ENCODE measurements around the gene STIM2. TPM values are rescaled to one million over a fixed set of nuclear protein-coding genes. Genes with fewer than 3 reads are reported as not detected.

STIM2 gene
- total and polyA plus RNA-seq, 2 of the 4 experiments (the other 2 are of a cell fraction): 16.1 to 27.6 TPM

- ChIA-PET POLR2A (ENCODE audit: unreplicated experiment) (no interaction called here), CTCF (interaction anchor here (0.6 kb wide), 1 partner anchor 1012 kb away, joined by 3 read pairs; no protein-coding TSS in a partner anchor)
- intact Hi-C loops (cut with micrococcal nuclease): no loop called here
- H2BK15ac ChIP-seq (ENCODE audit: low read depth, low read length): no peak overlapping the region
- H3K23ac ChIP-seq (ENCODE audit: low read depth, low read length): no peak overlapping the region
- no CpG with 5 or more reads among the region's 1 CpG for WGBS, 2 experiments (ENCODE audit: extremely low coverage in 2 of 2, insufficient read length in 1 of 2)
- H2AK5ac ChIP-seq (ENCODE audit: low read depth, low read length): peak overlapping the region; percentile 30; the same call in 1 of the 2 replicates
- H3K9me3 ChIP-seq (ENCODE audit: control insufficient read depth, insufficient read depth, low read length): no peaks in the 10 kb centered on the region
- no TSS peak for BruUV-seq (replicated peaks)
- H3K27me3 ChIP-seq (ENCODE audit: control insufficient read depth, insufficient read depth, low read length): no peaks in the 10 kb centered on the region
- no peak overlapping the region for H2BK5ac ChIP-seq (ENCODE audit: low read depth, low read length, poor library complexity, severe bottlenecking)
- no peak for ATAC-seq (ENCODE audit: low read depth)
- H3K9me1 ChIP-seq (ENCODE audit: insufficient read depth, low read length): no peaks in the 10 kb centered on the region
- no peak overlapping the region for H3K14ac ChIP-seq (replicated peaks; ENCODE audit: low read depth, low read length)
- no peak for DNase-seq
- no peak overlapping the region for H3K4me2 ChIP-seq (ENCODE audit: low read depth, low read length)
- no peak overlapping the region for H3K18ac ChIP-seq (ENCODE audit: low read depth, low read length)
- H3K36me3 ChIP-seq (ENCODE audit: control insufficient read depth, insufficient read depth, low read length): no peaks in the 10 kb centered on the region
- no peak overlapping the region for H3K27ac ChIP-seq (ENCODE audit: insufficient read depth, low read length)
- H3K79me1 ChIP-seq (ENCODE audit: low read depth in 1 of 2, low read length in 2 of 2): no peaks in the 10 kb centered on the region
- H3K9ac ChIP-seq (ENCODE audit: low read depth, low read length): no peak overlapping the region
- no peak overlapping the region for H4K5ac ChIP-seq (ENCODE audit: low read depth, low read length)
- H3K56ac ChIP-seq (ENCODE audit: extremely low read depth, insufficient read depth, low read length): no peak overlapping the region
- H2BK120ac ChIP-seq (ENCODE audit: low read depth, low read length): no peak overlapping the region
- H4K91ac ChIP-seq (ENCODE audit: insufficient read depth, low read depth, low read length): no peak overlapping the region
- no peak overlapping the region for H2BK20ac ChIP-seq (ENCODE audit: low read depth, low read length)
- H2AFZ ChIP-seq (replicated peaks; ENCODE audit: low read length, poor library complexity): no peak overlapping the region
- dilution Hi-C loops (cut with HindIII; ENCODE audit: low sequenced_read_pairs, unreplicated experiment): no loop called here
- H3K4ac ChIP-seq (ENCODE audit: low read depth, low read length): no peak overlapping the region
- no peaks in the 10 kb centered on the region; the same call in 1 of the 2 replicates for H4K20me1 ChIP-seq (ENCODE audit: insufficient read depth, low read length)
- H3K4me3 ChIP-seq (ENCODE audit: insufficient read depth, low read depth, low read length): no peak overlapping the region
- in situ Hi-C loops (cut with MboI; ENCODE audit: low sequenced_read_pairs): loop anchor here (25.0 kb wide), 5 partner anchors 264 to 1014 kb away; no protein-coding TSS in a partner anchor
- H4K8ac ChIP-seq (ENCODE audit: low read depth in 2 of 2, low read length in 2 of 2): no peak overlapping the region
- H3K4me1 ChIP-seq (ENCODE audit: control insufficient read depth, insufficient read depth, low read length): peaks cover under 1% of the 10 kb centered on the region; the same call in 1 of the 2 replicates
- no peak for TF ChIP-seq RFX5 (IDR thresholded peaks at IDR 0.05; ENCODE audit: low read depth, low read length)
- TF ChIP-seq, protein P1, sequence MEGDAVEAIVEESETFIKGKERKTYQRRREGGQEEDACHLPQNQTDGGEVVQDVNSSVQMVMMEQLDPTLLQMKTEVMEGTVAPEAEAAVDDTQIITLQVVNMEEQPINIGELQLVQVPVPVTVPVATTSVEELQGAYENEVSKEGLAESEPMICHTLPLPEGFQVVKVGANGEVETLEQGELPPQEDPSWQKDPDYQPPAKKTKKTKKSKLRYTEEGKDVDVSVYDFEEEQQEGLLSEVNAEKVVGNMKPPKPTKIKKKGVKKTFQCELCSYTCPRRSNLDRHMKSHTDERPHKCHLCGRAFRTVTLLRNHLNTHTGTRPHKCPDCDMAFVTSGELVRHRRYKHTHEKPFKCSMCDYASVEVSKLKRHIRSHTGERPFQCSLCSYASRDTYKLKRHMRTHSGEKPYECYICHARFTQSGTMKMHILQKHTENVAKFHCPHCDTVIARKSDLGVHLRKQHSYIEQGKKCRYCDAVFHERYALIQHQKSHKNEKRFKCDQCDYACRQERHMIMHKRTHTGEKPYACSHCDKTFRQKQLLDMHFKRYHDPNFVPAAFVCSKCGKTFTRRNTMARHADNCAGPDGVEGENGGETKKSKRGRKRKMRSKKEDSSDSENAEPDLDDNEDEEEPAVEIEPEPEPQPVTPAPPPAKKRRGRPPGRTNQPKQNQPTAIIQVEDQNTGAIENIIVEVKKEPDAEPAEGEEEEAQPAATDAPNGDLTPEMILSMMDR (conservative IDR thresholded peaks at IDR 0.05; ENCODE audit: low read depth, low read length): peak; percentile 15; the same call in 1 of the 2 replicates
- H2AK9ac ChIP-seq (replicated peaks; ENCODE audit: low read depth, low read length, poor library complexity): no peak overlapping the region
These were observed 140.2 kb downstream of the STIM2 start for GRCh38 chr4:27000820-27001219.
